ENCODE data around the gene GIT2.

DNA sequence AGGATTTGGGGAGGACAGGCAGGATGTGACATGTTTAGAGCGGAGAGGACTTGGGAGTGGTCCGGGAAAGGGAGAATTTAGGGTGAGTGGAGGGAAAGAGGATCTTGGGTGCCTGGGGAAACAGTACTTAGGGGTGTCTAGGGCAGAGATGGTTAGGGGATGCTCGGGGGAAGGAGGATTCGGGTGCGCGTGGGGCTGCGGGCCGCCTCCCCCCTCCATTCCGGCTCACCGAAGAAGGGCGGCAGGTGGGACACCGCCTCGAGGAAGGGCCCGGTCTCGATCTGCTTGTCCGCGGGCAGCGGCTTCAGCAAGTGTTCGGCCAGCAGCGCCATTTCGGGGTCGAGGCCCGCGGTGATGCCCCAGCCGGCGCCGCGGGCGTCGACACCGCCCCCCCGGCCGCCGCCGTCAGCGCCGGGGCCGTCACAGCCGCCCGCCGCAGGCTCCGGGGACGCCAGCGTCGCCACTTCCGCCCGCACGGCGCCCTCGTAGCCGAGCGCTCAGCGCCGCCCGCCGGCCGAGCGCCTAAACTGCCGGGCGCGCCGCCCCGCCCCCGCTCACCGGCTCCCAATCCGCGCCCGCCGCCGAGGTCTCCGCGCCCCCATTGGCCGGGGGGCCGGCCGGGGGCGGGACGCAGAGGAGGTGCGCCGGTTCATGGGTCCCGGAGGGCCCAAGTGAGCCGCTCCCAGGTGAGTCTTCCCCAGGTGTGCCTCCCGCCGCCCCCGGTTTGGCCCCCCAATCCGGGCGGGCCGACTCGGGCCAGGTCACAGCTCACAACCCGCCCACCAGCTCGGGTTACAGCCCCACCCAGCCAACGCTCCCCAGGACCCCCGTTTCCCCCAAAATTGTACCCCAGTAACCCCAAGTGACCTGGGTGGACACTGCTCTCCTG is 115.9 kb downstream of the GIT2 start, which contains the start of gene GLTP:
- TF ChIP-seq, protein P1, sequence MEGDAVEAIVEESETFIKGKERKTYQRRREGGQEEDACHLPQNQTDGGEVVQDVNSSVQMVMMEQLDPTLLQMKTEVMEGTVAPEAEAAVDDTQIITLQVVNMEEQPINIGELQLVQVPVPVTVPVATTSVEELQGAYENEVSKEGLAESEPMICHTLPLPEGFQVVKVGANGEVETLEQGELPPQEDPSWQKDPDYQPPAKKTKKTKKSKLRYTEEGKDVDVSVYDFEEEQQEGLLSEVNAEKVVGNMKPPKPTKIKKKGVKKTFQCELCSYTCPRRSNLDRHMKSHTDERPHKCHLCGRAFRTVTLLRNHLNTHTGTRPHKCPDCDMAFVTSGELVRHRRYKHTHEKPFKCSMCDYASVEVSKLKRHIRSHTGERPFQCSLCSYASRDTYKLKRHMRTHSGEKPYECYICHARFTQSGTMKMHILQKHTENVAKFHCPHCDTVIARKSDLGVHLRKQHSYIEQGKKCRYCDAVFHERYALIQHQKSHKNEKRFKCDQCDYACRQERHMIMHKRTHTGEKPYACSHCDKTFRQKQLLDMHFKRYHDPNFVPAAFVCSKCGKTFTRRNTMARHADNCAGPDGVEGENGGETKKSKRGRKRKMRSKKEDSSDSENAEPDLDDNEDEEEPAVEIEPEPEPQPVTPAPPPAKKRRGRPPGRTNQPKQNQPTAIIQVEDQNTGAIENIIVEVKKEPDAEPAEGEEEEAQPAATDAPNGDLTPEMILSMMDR (IDR thresholded peaks at IDR 0.05), result peak; percentile 27 to 99 (median 87)
- peak; percentile 34 to 50 for TF ChIP-seq POLR2A (IDR thresholded peaks at IDR 0.05)
